ENCODE measurements around the gene PGLYRP3.
A peak's percentile ranks its signal among the peaks of the same experiment; 100 is the strongest.

Gene PGLYRP3

DNA sequence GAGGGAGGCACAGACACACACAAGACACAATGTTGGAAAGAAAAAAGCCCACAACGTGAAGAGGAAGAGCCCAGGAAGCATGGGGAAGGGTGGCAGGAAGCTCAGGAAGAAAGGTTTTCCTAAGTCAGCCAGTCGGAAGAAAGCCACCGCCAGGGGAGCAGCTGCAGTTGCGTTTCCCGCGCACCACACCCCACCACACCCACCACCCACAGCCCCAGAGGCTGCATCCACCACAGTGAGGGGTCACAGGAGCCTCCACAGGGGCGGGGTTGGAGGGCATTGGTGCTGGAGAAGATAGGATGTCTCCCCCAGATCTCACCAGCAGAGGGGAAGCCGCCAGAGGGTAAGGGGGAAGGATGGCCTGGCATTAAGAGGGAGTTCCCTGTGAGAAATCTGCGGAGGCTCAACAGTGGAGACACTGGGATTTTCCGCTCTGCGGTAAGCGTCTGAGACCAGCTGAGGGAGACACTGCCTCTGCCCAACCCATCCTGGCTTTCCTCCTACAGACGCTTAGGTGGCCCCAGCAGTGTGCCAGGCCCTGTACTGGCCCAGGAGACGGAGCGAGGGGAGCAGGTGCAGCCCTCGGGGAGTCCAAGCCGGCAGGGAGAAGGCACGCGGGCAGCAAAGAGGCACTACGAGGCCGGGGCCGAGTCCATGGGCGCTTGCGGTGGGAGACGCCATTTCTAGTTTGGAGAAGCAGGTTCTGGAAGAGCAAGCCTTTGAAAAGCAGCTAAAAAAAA is 19.8 kb downstream of the PGLYRP3 start:
- Histone ChIP-seq H3K4me1 (no peaks in the 10 kb centered on the region), H3K4me3 (ENCODE audit: low read depth, low read length) (no peak overlapping the region), H3K27ac (no peak overlapping the region), H3K9me3 (ENCODE audit: control insufficient read depth, low read length) (no peaks in the 10 kb centered on the region), H3K79me2 (no peaks in the 10 kb centered on the region), H3K4me2 (ENCODE audit: low read length) (no peak overlapping the region), H3K9ac (no peak overlapping the region), H2AFZ (no peak overlapping the region), H3K36me3 (ENCODE audit: control insufficient read depth, insufficient read depth, low read length) (no peaks in the 10 kb centered on the region), H3K27me3 (ENCODE audit: control insufficient read depth, insufficient read depth, low read length) (no peaks in the 10 kb centered on the region)
- TF ChIP-seq, protein P1, sequence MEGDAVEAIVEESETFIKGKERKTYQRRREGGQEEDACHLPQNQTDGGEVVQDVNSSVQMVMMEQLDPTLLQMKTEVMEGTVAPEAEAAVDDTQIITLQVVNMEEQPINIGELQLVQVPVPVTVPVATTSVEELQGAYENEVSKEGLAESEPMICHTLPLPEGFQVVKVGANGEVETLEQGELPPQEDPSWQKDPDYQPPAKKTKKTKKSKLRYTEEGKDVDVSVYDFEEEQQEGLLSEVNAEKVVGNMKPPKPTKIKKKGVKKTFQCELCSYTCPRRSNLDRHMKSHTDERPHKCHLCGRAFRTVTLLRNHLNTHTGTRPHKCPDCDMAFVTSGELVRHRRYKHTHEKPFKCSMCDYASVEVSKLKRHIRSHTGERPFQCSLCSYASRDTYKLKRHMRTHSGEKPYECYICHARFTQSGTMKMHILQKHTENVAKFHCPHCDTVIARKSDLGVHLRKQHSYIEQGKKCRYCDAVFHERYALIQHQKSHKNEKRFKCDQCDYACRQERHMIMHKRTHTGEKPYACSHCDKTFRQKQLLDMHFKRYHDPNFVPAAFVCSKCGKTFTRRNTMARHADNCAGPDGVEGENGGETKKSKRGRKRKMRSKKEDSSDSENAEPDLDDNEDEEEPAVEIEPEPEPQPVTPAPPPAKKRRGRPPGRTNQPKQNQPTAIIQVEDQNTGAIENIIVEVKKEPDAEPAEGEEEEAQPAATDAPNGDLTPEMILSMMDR (IDR thresholded peaks at IDR 0.05): no peak

DNA sequence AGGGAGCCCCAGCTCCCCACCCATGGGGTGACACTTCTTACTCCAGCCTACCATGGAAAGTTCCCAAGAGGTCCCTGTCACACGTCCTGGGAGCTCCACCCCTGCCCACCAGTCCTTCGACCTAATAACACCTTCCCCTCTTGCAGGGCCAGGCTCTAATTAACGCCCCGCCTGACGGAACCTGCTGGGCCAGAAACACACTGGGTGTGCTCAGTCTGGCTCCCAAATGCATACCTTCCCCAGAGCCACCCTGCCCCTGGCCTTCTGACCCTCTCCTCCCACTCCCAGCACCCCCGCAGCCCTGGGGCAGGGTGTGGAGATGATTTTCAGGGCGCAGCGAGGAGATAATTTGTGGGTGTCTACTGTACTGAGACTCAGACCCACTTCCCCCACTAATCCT is 20.6 kb downstream of the PGLYRP3 start:
- Histone ChIP-seq H3K36me3 (ENCODE audit: control insufficient read depth, insufficient read depth, low read length) (no peaks in the 10 kb centered on the region), H3K79me2 (no peaks in the 10 kb centered on the region), H3K4me2 (ENCODE audit: low read length) (no peak overlapping the region), H3K4me1 (no peaks in the 10 kb centered on the region), H3K9ac (no peak overlapping the region), H3K9me3 (ENCODE audit: control insufficient read depth, low read length) (no peaks in the 10 kb centered on the region), H3K27ac (no peak overlapping the region), H2AFZ (no peak overlapping the region), H3K27me3 (ENCODE audit: control insufficient read depth, insufficient read depth, low read length) (no peaks in the 10 kb centered on the region), H3K4me3 (ENCODE audit: low read depth, low read length) (no peak overlapping the region)
- TF ChIP-seq, protein P1 (IDR thresholded peaks at IDR 0.05): no peak

DNA sequence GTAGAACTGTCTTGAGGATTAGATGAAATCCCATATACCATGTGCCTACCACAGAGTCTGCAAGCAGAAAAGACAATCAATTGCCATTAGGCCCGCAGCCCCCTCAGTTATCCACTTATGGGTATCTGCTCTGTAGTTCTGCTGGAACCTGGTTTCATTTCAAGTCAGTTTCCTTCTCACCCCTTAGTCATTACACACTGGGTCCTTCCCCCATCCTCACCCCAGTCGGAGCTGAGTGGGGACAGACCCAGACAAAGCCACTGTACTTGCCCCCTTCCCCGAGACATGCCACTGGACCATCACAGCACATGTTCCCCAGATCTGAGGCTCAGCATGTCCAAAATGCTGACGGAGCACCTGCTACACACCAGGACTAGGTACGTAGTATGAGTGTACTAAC is 21.2 kb downstream of the PGLYRP3 start:
- Histone ChIP-seq H3K4me3 (ENCODE audit: low read depth, low read length) (no peak overlapping the region), H3K4me1 (no peaks in the 10 kb centered on the region), H3K27ac (no peak overlapping the region), H3K9me3 (ENCODE audit: control insufficient read depth, low read length) (no peaks in the 10 kb centered on the region), H3K4me2 (ENCODE audit: low read length) (no peak overlapping the region), H3K9ac (no peak overlapping the region), H3K36me3 (ENCODE audit: control insufficient read depth, insufficient read depth, low read length) (no peaks in the 10 kb centered on the region), H2AFZ (no peak overlapping the region), H3K79me2 (no peaks in the 10 kb centered on the region), H3K27me3 (ENCODE audit: control insufficient read depth, insufficient read depth, low read length) (no peaks in the 10 kb centered on the region)
- TF ChIP-seq, protein P1 (IDR thresholded peaks at IDR 0.05): no peak

DNA sequence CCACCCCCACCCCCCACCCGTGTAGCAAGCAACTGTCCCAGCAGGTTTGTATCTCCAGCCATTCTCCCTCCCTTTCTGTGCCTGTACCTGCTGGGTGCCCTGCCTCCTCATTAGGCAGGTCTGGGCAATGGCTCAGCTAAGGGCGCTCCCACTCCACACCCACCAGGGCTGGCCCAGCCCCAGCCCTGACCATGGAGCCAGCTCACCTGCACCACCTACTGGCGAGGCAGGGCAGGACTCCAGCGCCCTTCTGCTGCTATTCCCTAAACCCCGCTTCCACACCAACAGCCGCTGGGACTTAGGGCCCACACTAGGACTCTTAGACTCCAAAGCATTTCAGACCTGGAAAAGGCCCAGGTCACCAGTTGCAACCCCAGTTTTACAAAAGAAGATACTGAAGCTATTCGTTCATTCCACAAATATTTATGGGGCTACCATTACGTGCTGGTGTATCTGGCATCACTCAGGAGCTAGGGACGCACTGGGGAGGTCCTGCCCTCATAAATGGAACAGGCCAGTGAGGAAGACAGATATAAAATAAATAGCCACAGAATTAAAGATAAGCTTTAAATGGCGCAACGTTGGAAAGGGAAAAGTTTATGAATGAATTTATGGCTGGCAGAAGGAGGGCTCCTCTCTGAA is 24.0 kb downstream of the PGLYRP3 start:
- Histone ChIP-seq H3K27me3 (ENCODE audit: control insufficient read depth, insufficient read depth, low read length) (no peaks in the 10 kb centered on the region), H3K27ac (no peak overlapping the region), H3K9ac (no peak overlapping the region), H3K36me3 (ENCODE audit: control insufficient read depth, insufficient read depth, low read length) (no peaks in the 10 kb centered on the region), H3K79me2 (no peaks in the 10 kb centered on the region), H3K4me1 (no peaks in the 10 kb centered on the region), H3K4me2 (ENCODE audit: low read length) (no peak overlapping the region), H3K9me3 (ENCODE audit: control insufficient read depth, low read length) (no peaks in the 10 kb centered on the region), H2AFZ (no peak overlapping the region), H3K4me3 (ENCODE audit: low read depth, low read length) (no peak overlapping the region)
- TF ChIP-seq, protein P1 (IDR thresholded peaks at IDR 0.05): peak; percentile 8

Measured in parathyroid adenoma (tissue), 2 donors.